Measurements from ENCODE around the gene RAB40B. TPM values are rescaled to one million over a fixed set of nuclear protein-coding genes. Genes with fewer than 3 reads are reported as not detected.

The RAB40B gene
- total RNA-seq, 2 experiments from 2014 or later = 21.4 to 22.1 TPM

GRCh38 chr17:82743344-82744219, 45.1 kb upstream of the RAB40B start:
- Histone ChIP-seq H3K4me3 (ENCODE audit: low read depth, low read length, poor library complexity, severe bottlenecking) (no peak overlapping the region), H3K79me2 (ENCODE audit: insufficient read depth, low read depth, low read length) (no peaks in the 10 kb centered on the region), H2AFZ (ENCODE audit: low read length) (no peak overlapping the region), H3K36me3 (ENCODE audit: insufficient read depth, low read length) (peaks cover 67% of the 10 kb centered on the region), H3K9me2 (ENCODE audit: insufficient read depth, low read length) (no peaks in the 10 kb centered on the region), H3K9me3 (ENCODE audit: low read length) (peaks cover 39% of the 10 kb centered on the region), H3K4me2 (ENCODE audit: low read length) (no peak overlapping the region), H3K27ac (ENCODE audit: low read depth, low read length, poor library complexity, severe bottlenecking) (no peak overlapping the region), H4K20me1 (ENCODE audit: insufficient read depth, low read length) (no peaks in the 10 kb centered on the region), H3K4me1 (ENCODE audit: insufficient read depth, low read length, poor library complexity, severe bottlenecking) (no peaks in the 10 kb centered on the region)
- intact Hi-C loops (cut with micrococcal nuclease; ENCODE audit: unreplicated experiment) = no loop called here
- peak; percentile 26; the same call in 1 of the 2 replicates for TF ChIP-seq CTCF (conservative IDR thresholded peaks at IDR 0.05; ENCODE audit: low read length)
- TF ChIP-seq EZH2phosphoT487 (IDR thresholded peaks at IDR 0.05; ENCODE audit: borderline replicate concordance, low read depth, low read length) = no peak
- CTCF ChIA-PET (ENCODE audit: unreplicated experiment) = interaction anchor here (0.6 kb wide), 1 partner anchor 15 kb away, joined by 3 read pairs; no protein-coding TSS in a partner anchor
- BruUV-seq (replicated peaks) = no TSS peak
- no peak for DNase-seq (ENCODE audit: low spot score)
- POLR2A ChIA-PET = no interaction called here

GRCh38 chr17:82740906-82741759, 42.6 kb upstream of the RAB40B start:
- no peak overlapping the region for H3K27ac ChIP-seq (ENCODE audit: low read depth, low read length, poor library complexity, severe bottlenecking)
- no TSS peak for BruUV-seq (replicated peaks)
- peaks cover 35% of the 10 kb centered on the region for H3K9me3 ChIP-seq (ENCODE audit: low read length)
- peak; percentile 67 for DNase-seq (ENCODE audit: low spot score)
- no peaks in the 10 kb centered on the region for H3K79me2 ChIP-seq (ENCODE audit: insufficient read depth, low read depth, low read length)
- intact Hi-C loops (cut with micrococcal nuclease; ENCODE audit: unreplicated experiment) = no loop called here
- H3K4me1 ChIP-seq (ENCODE audit: insufficient read depth, low read length, poor library complexity, severe bottlenecking) = no peaks in the 10 kb centered on the region
- H3K9me2 ChIP-seq (ENCODE audit: insufficient read depth, low read length) = no peaks in the 10 kb centered on the region
- no peak overlapping the region for H3K4me2 ChIP-seq (ENCODE audit: low read length)
- CTCF ChIA-PET (ENCODE audit: unreplicated experiment) = no interaction called here
- no peak overlapping the region for H2AFZ ChIP-seq (ENCODE audit: low read length)
- H3K4me3 ChIP-seq (ENCODE audit: low read depth, low read length, poor library complexity, severe bottlenecking) = no peak overlapping the region
- POLR2A ChIA-PET = interaction anchor here (0.6 kb wide), 1 partner anchor 13 kb away, joined by 3 read pairs; no protein-coding TSS in a partner anchor
- TF ChIP-seq CTCF (conservative IDR thresholded peaks at IDR 0.05; ENCODE audit: low read length) (no peak), EZH2phosphoT487 (IDR thresholded peaks at IDR 0.05; ENCODE audit: borderline replicate concordance, low read depth, low read length) (no peak)
- H3K36me3 ChIP-seq (ENCODE audit: insufficient read depth, low read length) = peaks cover 71% of the 10 kb centered on the region
- no peaks in the 10 kb centered on the region for H4K20me1 ChIP-seq (ENCODE audit: insufficient read depth, low read length)

Data from OCI-LY7 (cell line).